ENCODE measurements around the gene RAG1. TPM values are rescaled to one million over a fixed set of nuclear protein-coding genes. Genes with fewer than 3 reads are reported as not detected.

The RAG1 gene
- total RNA-seq, 1 experiment from 2014 or later: 0.90 TPM

DNA sequence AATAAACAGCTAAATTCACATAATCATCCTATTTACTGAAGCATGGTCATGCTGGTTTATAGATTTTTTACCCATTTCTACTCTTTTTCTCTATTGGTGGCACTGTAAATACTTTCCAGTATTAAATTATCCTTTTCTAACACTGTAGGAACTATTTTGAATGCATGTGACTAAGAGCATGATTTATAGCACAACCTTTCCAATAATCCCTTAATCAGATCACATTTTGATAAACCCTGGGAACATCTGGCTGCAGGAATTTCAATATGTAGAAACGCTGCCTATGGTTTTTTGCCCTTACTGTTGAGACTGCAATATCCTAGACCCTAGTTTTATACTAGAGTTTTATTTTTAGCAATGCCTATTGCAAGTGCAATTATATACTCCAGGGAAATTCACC lies 10.7 kb downstream of the RAG1 start:
- ChIA-PET CTCF (no interaction called here), POLR2A (no interaction called here)
- Mint-ChIP-seq H3K27me3 (ENCODE audit: low read depth) (peaks cover 26% of the 10 kb centered on the region), H3K4me3 (no peak overlapping the region), H3K36me3 (peaks cover 61% of the 10 kb centered on the region), H3K4me1 (no peaks in the 10 kb centered on the region), H3K9me3 (peaks cover 77% of the 10 kb centered on the region), H3K27ac (no peak overlapping the region)
- no peak for TF ChIP-seq USF1 (CRISPR knock-in tag; IDR thresholded peaks at IDR 0.05)
- TF ChIP-seq MLX (CRISPR knock-in tag; IDR thresholded peaks at IDR 0.05): no peak
- TF ChIP-seq RELA (CRISPR knock-in tag; IDR thresholded peaks at IDR 0.05; ENCODE audit: borderline replicate concordance): no peak
- TF ChIP-seq, protein P1, sequence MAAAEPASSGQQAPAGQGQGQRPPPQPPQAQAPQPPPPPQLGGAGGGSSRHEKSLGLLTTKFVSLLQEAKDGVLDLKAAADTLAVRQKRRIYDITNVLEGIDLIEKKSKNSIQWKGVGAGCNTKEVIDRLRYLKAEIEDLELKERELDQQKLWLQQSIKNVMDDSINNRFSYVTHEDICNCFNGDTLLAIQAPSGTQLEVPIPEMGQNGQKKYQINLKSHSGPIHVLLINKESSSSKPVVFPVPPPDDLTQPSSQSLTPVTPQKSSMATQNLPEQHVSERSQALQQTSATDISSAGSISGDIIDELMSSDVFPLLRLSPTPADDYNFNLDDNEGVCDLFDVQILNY (CRISPR knock-in tag; IDR thresholded peaks at IDR 0.05): no peak
- no peak for TF ChIP-seq GRHL2 (CRISPR knock-in tag; IDR thresholded peaks at IDR 0.05; ENCODE audit: insufficient replicate concordance, severe bottlenecking)
- no peak for TF ChIP-seq ZNF219 (CRISPR knock-in tag; IDR thresholded peaks at IDR 0.05; ENCODE audit: borderline replicate concordance)
- TF ChIP-seq KAT7 (CRISPR knock-in tag; IDR thresholded peaks at IDR 0.05; ENCODE audit: borderline replicate concordance): no peak
- no peak for TF ChIP-seq ZNF671 (CRISPR knock-in tag; IDR thresholded peaks at IDR 0.05)
- TF ChIP-seq ZNF317 (CRISPR knock-in tag; IDR thresholded peaks at IDR 0.05; ENCODE audit: borderline replicate concordance, low read depth): no peak
- TF ChIP-seq, protein P2, sequence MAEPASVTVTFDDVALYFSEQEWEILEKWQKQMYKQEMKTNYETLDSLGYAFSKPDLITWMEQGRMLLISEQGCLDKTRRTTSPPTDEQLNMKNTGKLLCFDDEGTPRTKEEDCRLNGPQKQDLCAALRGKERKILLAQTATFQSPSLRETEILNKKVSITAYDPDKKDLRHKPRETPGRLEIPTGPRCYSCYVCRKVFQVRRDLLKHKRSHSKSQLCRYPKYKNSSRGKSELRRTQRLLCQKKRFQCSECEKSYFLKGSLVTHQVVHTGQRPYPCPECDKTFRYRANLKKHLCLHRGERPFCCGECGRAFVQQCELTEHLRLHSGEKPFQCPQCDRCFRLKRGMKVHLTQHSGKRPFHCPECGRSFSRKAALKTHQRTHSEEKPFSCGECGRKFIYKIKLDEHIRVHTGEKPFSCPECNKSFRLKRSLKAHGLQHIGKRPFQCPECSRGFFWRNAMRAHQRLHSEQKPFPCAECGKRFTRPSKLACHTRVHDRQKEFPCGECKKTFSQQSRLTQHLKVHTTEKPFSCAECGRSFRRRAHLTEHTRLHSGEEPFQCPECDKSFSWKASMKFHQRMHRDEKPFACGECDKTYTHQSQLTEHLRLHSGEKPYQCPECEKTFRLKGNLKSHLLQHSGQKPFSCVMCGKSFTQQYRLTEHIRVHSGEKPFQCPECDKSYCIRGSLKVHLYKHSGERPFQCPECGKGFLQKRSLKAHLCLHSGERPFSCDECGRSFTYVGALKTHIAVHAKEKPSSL (CRISPR knock-in tag; conservative IDR thresholded peaks at IDR 0.05): no peak
- TF ChIP-seq ELF4 (CRISPR knock-in tag; IDR thresholded peaks at IDR 0.05; ENCODE audit: low read depth): no peak
- no peak for ATAC-seq
- DNase-seq (ENCODE audit: low spot score): no peak

- DNase-seq (ENCODE audit: low spot score) (no peak), ATAC-seq (no peak)
- Mint-ChIP-seq H3K36me3 (peaks cover 56% of the 10 kb centered on the region), H3K4me3 (no peak overlapping the region), H3K4me1 (no peaks in the 10 kb centered on the region), H3K27me3 (ENCODE audit: low read depth) (peaks cover 22% of the 10 kb centered on the region), H3K9me3 (peaks cover 80% of the 10 kb centered on the region), H3K27ac (no peak overlapping the region)
- ChIA-PET CTCF (no interaction called here), POLR2A (no interaction called here)
- no peak for TF ChIP-seq RORB (CRISPR knock-in tag; IDR thresholded peaks at IDR 0.05)
- TF ChIP-seq TP53 (CRISPR knock-in tag; IDR thresholded peaks at IDR 0.05): no peak
- no peak for TF ChIP-seq ELF4 (CRISPR knock-in tag; IDR thresholded peaks at IDR 0.05; ENCODE audit: low read depth)
These were observed 13.7 kb downstream of the RAG1 start for GRCh38 chr11:36581536-36581935.

DNA sequence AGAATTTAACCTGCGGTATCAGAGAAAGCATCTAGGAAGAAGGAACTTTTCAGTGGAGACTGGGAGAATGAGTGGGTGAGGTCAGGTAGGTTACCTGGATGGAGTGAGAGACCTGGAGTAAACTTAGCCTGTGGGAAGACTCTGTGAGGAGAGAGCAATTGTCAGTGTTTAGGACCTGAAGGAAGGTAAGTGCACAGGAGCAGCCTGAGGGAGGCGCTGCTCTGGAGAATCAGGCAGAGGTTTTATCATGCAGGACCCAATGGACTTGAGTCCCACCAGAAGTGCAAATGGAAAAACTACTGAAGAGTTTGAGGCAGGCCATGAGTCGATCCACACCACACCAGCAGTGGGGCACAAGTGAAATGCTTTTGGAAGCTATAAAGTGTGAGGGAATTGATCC lies 15.9 kb downstream of the RAG1 start:
- TF ChIP-seq ATF2 (CRISPR knock-in tag; IDR thresholded peaks at IDR 0.05; ENCODE audit: borderline replicate concordance, low read depth) (no peak), TEAD4 (CRISPR knock-in tag; IDR thresholded peaks at IDR 0.05) (no peak), ZBTB21 (CRISPR knock-in tag; IDR thresholded peaks at IDR 0.05; ENCODE audit: borderline replicate concordance) (no peak), CDX4 (CRISPR knock-in tag; IDR thresholded peaks at IDR 0.05; ENCODE audit: borderline replicate concordance) (no peak), USF2 (CRISPR knock-in tag; IDR thresholded peaks at IDR 0.05) (no peak), ATF1 (CRISPR knock-in tag; IDR thresholded peaks at IDR 0.05) (no peak), JUN (CRISPR knock-in tag; IDR thresholded peaks at IDR 0.05) (no peak)
- ATAC-seq (no peak), DNase-seq (ENCODE audit: low spot score) (no peak)
- Mint-ChIP-seq H3K4me3 (no peak overlapping the region), H3K27me3 (ENCODE audit: low read depth) (peaks cover 27% of the 10 kb centered on the region), H3K27ac (no peak overlapping the region), H3K36me3 (peaks cover 59% of the 10 kb centered on the region), H3K4me1 (no peaks in the 10 kb centered on the region), H3K9me3 (peaks cover 84% of the 10 kb centered on the region)
- ChIA-PET POLR2A (no interaction called here), CTCF (no interaction called here)
